GM13977 (cell line): ENCODE data around the gene SMURF2.
"Not testable (repeated sequence)": the region's sequence is repeated elsewhere in the genome, so short reads cannot be mapped to it uniquely, and the experiment has no call there.

Experiments
- DNase-seq: peaks from one replicate; pipeline ENCODE4 v3.0.0; 2012; ENCODE audit warnings: low spot score
- CTCF ChIP-seq: IDR thresholded peaks from 2 replicates; pipeline ENCODE4 v1.5.1; 2012; ENCODE audit warnings: mild to moderate bottlenecking, control low read depth; ENCODE audit not compliant: insufficient read depth; ENCODE audit errors: extremely low read depth, missing control alignments
- in situ Hi-C: fragments of 300-500 bp; cut with MboI; formaldehyde crosslinking; loops from one replicate; pipeline ENCODE4 v1.12.0; 2022; ENCODE audit warnings: low sequenced_read_pairs, low pct_unique_long_range_greater_than_20kb, mixed read lengths, inconsistent platforms; ENCODE audit not compliant: unreplicated experiment

Gene SMURF2

DNA sequence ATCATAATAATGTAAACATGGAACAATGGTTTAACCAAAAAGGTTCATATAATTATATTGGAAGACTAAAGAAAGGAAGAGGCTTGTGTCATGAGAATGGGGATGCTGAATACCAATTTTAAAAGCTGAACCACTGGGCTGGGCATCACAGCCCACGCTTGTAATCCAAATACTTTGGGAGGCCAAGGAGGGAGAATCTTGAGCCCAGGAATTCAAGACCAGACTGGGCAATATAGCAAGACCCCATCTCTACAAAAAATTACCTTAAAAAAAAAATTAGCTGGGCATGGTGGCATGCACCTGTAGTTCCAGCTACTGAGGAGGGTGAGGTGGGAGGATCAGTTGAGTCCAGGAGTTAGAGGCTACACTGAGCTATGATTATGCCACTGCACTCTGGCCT is 65.1 kb downstream of the SMURF2 start:
- TF ChIP-seq CTCF = no peak
- no peak for DNase-seq
- in situ Hi-C loops = no loop called here

GRCh38 chr17:64596439-64596838 is 65.7 kb downstream of the SMURF2 start:
- TF ChIP-seq CTCF = no peak
- in situ Hi-C loops = no loop called here
- DNase-seq = no peak

DNA sequence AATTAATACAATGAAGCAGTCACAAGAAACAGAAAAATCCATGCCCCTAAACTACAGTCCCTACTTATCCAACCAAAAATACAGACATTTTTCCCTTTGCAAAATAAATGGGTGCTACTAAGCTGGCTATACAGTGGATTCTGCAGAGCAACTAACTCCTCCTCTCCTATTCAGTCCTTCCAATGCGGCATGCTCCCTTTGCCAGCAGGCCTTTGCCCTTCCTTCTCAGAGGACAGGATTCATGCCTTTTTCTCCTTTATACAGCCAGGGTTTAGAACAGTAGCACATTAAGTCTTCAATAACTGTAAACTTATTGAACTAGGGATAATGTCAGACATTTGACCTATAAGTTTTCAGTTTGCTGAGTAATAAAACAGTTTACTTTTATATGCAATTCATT is 70.2 kb downstream of the SMURF2 start:
- in situ Hi-C loops = no loop called here
- no peak for TF ChIP-seq CTCF
- no peak for DNase-seq

DNA sequence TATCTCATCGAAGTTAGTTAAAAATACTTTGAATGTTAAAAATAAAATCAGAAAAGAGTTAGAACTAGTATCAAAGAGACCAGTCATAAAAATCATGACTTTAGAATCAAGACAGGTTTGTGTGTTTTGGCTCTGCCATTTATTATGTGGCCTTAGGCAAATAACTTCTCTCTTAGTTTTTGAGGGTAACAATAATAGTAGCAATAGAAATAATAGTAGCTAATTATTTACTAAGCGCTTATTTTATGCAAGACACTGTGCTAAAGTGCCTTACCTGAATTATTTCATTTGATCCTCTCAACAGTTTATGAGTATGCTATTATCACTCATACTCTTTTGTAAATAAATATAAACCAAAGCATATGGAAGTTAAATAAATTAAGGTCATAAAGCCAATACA is 77.0 kb downstream of the SMURF2 start:
- no peak for TF ChIP-seq CTCF

GRCh38 chr17:64583038-64583437 is 79.1 kb downstream of the SMURF2 start:
- DNase-seq = no peak
- in situ Hi-C loops = no loop called here
- TF ChIP-seq CTCF = no peak

More for the DNA sequence above, 77.0 kb downstream of the SMURF2 start:
- in situ Hi-C loops = no loop called here
- no peak for DNase-seq

GRCh38 chr17:64580384-64581315 is 81.5 kb downstream of the SMURF2 start:
- in situ Hi-C loops = no loop called here
- no peak for DNase-seq
- no peak for TF ChIP-seq CTCF

GRCh38 chr17:64579917-64580316 is 82.2 kb downstream of the SMURF2 start:
- no peak for TF ChIP-seq CTCF
- in situ Hi-C loops = no loop called here
- DNase-seq = no peak

DNA sequence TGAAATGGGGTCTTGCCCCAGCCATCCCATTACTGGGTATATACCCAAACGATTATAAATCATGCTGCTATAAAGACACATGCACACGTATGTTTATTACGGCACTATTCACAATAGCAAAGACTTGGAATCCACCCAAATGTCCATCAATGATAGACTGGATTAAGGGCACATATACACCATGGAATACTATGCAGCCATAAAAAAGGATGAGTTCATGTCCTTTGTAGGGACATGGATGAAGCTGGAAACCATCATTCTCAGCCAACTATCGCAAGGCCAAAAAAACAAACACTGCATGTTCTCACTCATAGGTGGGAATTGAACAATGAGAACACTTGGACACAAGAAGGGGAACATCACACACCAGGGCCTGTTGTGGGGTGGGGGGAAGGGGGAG is 85.1 kb downstream of the SMURF2 start:
- DNase-seq, in situ Hi-C loops: not testable (repeated sequence)
